Fibroblast of peridontal ligament (primary cell): ENCODE data around the gene CHI3L2.
"Not testable (repeated sequence)": the region's sequence is repeated elsewhere in the genome, so short reads cannot be mapped to it uniquely, and the experiment has no call there.

Experiments used
- DNase-seq: peaks from one replicate; pipeline ENCODE4 v3.0.0-alpha.2; 2010; ENCODE audit errors: extremely low read depth

The CHI3L2 gene

GRCh38 chr1:111202707-111203623 is 24.5 kb upstream of the CHI3L2 start:
- DNase-seq, result no peak

- DNase-seq, result no peak
Measured at GRCh38 chr1:111203681-111204200, 23.8 kb upstream of the CHI3L2 start.

- DNase-seq, result no peak
Measured at GRCh38 chr1:111204201-111204982, 23.1 kb upstream of the CHI3L2 start.

GRCh38 chr1:111204983-111205713 is 22.4 kb upstream of the CHI3L2 start:
- no peak for DNase-seq

- DNase-seq, result peak; percentile 32
Measured at GRCh38 chr1:111205714-111206050, 21.8 kb upstream of the CHI3L2 start.

- DNase-seq, result no peak
Measured at GRCh38 chr1:111208921-111209320, 18.6 kb upstream of the CHI3L2 start.

GRCh38 chr1:111209622-111210021 is 17.9 kb upstream of the CHI3L2 start:
- DNase-seq, result no peak

GRCh38 chr1:111211921-111212320 is 15.6 kb upstream of the CHI3L2 start:
- no peak for DNase-seq

GRCh38 chr1:111212634-111213335 is 14.7 kb upstream of the CHI3L2 start:
- DNase-seq, result no peak

- DNase-seq, result no peak
Measured at GRCh38 chr1:111213412-111213811, 14.1 kb upstream of the CHI3L2 start.

GRCh38 chr1:111214074-111214801 is 13.3 kb upstream of the CHI3L2 start:
- DNase-seq, result no peak

GRCh38 chr1:111214884-111215283 is 12.6 kb upstream of the CHI3L2 start:
- no peak for DNase-seq

- DNase-seq, result not testable (repeated sequence)
Measured at GRCh38 chr1:111215285-111215684, 12.2 kb upstream of the CHI3L2 start.

- no peak for DNase-seq
Measured at GRCh38 chr1:111216751-111217150, 10.8 kb upstream of the CHI3L2 start.

GRCh38 chr1:111217183-111217910 is 10.2 kb upstream of the CHI3L2 start:
- DNase-seq, result no peak

GRCh38 chr1:111218701-111219556 is 8.6 kb upstream of the CHI3L2 start:
- DNase-seq, result no peak

- no peak for DNase-seq
Measured at GRCh38 chr1:111219557-111220286, 7.8 kb upstream of the CHI3L2 start.

GRCh38 chr1:111220302-111220890 is 7.1 kb upstream of the CHI3L2 start:
- DNase-seq, result no peak
